ENCODE results near the gene TMEM214. TPM values are rescaled to one million over a fixed set of nuclear protein-coding genes. Genes with fewer than 3 reads are reported as not detected.

The TMEM214 gene
- total and polyA plus RNA-seq, 2 of the 8 experiments (the other 6 are each of a cell fraction or from before 2014, with no cell fraction given), result 49.7 to 71.0 TPM

DNA sequence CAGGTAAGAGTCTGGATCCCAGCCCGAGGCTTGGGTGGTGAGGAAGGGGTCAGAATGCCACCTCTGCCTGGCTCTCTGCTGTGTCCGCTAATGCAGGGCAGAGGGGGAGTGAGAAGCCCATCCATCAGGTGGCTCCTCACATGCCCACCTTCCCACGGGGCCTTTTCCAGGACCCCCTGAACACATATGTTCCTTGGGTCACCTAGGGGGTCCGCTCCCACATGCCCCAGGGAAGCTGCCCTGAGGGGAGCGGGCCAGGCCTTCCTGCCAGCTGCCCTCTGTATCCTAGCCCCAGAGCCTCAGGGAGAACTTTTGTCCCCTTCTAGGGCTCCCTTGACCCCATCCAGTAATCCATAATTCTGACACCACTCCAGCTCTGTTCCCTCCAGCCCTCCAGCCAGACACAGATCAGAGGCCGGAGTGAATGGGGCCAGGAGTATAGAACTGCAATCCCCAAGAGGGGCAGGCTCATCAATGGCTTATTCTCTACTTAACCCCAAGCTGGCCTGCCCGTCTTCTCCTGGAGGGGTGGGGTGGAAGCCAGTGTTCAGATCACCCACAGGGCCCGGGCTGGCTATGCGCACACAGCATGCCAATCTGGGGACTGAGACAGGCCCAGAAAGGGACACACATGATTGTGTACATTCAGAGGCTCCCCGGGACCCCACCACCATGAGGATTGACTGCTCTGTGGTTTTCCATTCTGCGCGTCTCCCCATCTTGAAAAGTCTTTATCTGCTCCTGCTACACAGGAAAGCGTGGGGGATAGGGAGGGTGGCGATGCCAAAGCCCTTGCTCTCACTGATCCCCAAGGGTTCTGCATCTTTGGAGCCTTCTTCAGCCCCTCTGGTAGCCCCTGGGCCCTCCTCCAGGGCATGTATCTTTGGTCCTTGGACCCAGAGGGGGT lies 46.7 kb downstream of the TMEM214 start:
- Histone ChIP-seq H3K23ac (ENCODE audit: insufficient read length) (no peak overlapping the region), H4K8ac (ENCODE audit: extremely low read depth, insufficient read depth, low read length) (peak overlapping the region; percentile 64; the same call in 1 of the 2 replicates), H3K9me3 (ENCODE audit: insufficient read depth in 2 of 2, low read depth in 1 of 2, low read length in 1 of 2) (no peaks in the 10 kb centered on the region), H3K27ac (ENCODE audit: low read depth, low read length) (no peak overlapping the region), H2BK12ac (ENCODE audit: low read depth, low read length) (no peak overlapping the region), H3K14ac (ENCODE audit: insufficient read length) (no peak overlapping the region), H3K23me2 (ENCODE audit: low read depth, low read length) (peaks cover 5% of the 10 kb centered on the region; the same call in 1 of the 2 replicates), H4K5ac (ENCODE audit: insufficient read length, low read depth, low read length) (no peak overlapping the region), H3K9ac (replicated peaks in 1 of 4; ENCODE audit: extremely low read depth in 1 of 4, low read depth in 3 of 4, low read length in 3 of 4) (no peak overlapping the region), H2AFZ (ENCODE audit: low read length) (no peak overlapping the region), H2AK5ac (ENCODE audit: low read depth, low read length) (0 out of 2 replicates have a peak overlapping the region, but pooled peaks have one; percentile 11), H4K20me1 (replicated peaks in 1 of 2; ENCODE audit: control insufficient read depth in 1 of 2, insufficient read depth in 2 of 2, low read length in 2 of 2) (no peaks in the 10 kb centered on the region), H3K79me1 (ENCODE audit: low read depth, low read length) (no peaks in the 10 kb centered on the region), H3K18ac (ENCODE audit: extremely low read depth, low read length) (no peak overlapping the region; the same call in 1 of the 2 replicates), H3K36me3 (ENCODE audit: control insufficient read depth in 2 of 4, insufficient read depth in 4 of 4, low read length in 3 of 4) (no peaks in the 10 kb centered on the region), H3K4me2 (ENCODE audit: insufficient read depth in 1 of 2, low read depth in 2 of 2, low read length in 2 of 2) (0 out of 4 replicates have a peak overlapping the region, but pooled peaks of 1 of the 2 experiments have one; percentile 19), H2BK15ac (ENCODE audit: low read length) (peak overlapping the region; percentile 88; the same call in 1 of the 2 replicates), H3K4me1 (replicated peaks in 1 of 4; ENCODE audit: control insufficient read depth in 3 of 4, insufficient read depth in 4 of 4, low read length in 3 of 4) (peaks cover 0 to 19% (median 13%) of the 10 kb centered on the region in 4 experiments; a peak in 6 of 7 replicates), H3K27me3 (replicated peaks in 1 of 4; ENCODE audit: control insufficient read depth in 3 of 4, extremely low read depth in 1 of 4, insufficient read depth in 3 of 4, low read length in 3 of 4) (peaks cover 0 to 3% (median 0%) of the 10 kb centered on the region in 4 experiments; a peak in 1 of 7 replicates), H3K79me2 (ENCODE audit: control insufficient read depth in 1 of 2, insufficient read depth in 2 of 2, low read length in 2 of 2) (no peaks in the 10 kb centered on the region), H3K4me3 (ENCODE audit: extremely low read depth in 1 of 4, insufficient read depth in 2 of 4, low read depth in 3 of 4, low read length in 4 of 4) (no peak overlapping the region), H2BK120ac (replicated peaks; ENCODE audit: low read depth, low read length) (no peak overlapping the region), H4K91ac (replicated peaks; ENCODE audit: insufficient read length, low read length) (no peak overlapping the region), H2BK20ac (ENCODE audit: low read length) (no peak overlapping the region), H3K4ac (replicated peaks; ENCODE audit: insufficient read length, low read depth, low read length) (no peak overlapping the region), H2BK5ac (ENCODE audit: low read depth, low read length) (no peak overlapping the region), H3K56ac (replicated peaks; ENCODE audit: insufficient read length, low read depth, low read length) (no peak overlapping the region)
- ChIA-PET CTCF (ENCODE audit: partially characterized antibody) (interaction anchor here (1.4 to 16.5 kb wide), 7 partner anchors 15 to 227 kb away, joined by 3 to 160 read pairs (median 4); partner anchors contain the start of gene AGBL5), POLR2A (ENCODE audit: partially characterized antibody) (interaction anchor here (0.7 to 1.6 kb wide), 5 partner anchors 24 to 164 kb away, joined by 3 to 5 read pairs (median 3); partner anchors contain the start of gene AGBL5)
- no peak for FAIRE-seq
- 92% methylated on average over 14 of the region's 14 CpGs; no CpG with 5 or more reads in 1 of the 2 experiments for WGBS, 2 experiments (ENCODE audit: extremely low coverage in 1 of 2, insufficient coverage in 1 of 2, insufficient read length in 1 of 2, insufficient replicate concordance in 2 of 2, low coverage in 1 of 2, low lambda C conversion rate in 2 of 2, missing lambda C conversion rate in 1 of 2)
- DNase-seq (ENCODE audit: low read depth in 1 of 2, low spot score in 2 of 2), result no peak
- TF ChIP-seq, protein P1, sequence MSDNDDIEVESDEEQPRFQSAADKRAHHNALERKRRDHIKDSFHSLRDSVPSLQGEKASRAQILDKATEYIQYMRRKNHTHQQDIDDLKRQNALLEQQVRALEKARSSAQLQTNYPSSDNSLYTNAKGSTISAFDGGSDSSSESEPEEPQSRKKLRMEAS (IDR thresholded peaks at IDR 0.05), result no peak
- TF ChIP-seq CBX5 (IDR thresholded peaks at IDR 0.05; ENCODE audit: low read depth, low read length) (no peak), KDM5A (IDR thresholded peaks at IDR 0.05; ENCODE audit: low read length) (no peak), EZH2 (IDR thresholded peaks at IDR 0.05; ENCODE audit: low read depth, low read length, severe bottlenecking) (no peak), TAF1 (IDR thresholded peaks at IDR 0.05; ENCODE audit: low read depth, low read length) (no peak), RAD21 (IDR thresholded peaks at IDR 0.05 in 1 of 2, conservative IDR thresholded peaks at IDR 0.05 in 1 of 2; ENCODE audit: low read depth in 2 of 2, low read length in 2 of 2) (no peak), JUN (IDR thresholded peaks at IDR 0.05; ENCODE audit: low read depth, low read length) (no peak), SP1 (IDR thresholded peaks at IDR 0.05; ENCODE audit: low read depth, low read length) (no peak), SIX5 (IDR thresholded peaks at IDR 0.05; ENCODE audit: low read depth, low read length) (no peak)
- TF ChIP-seq, protein P2, sequence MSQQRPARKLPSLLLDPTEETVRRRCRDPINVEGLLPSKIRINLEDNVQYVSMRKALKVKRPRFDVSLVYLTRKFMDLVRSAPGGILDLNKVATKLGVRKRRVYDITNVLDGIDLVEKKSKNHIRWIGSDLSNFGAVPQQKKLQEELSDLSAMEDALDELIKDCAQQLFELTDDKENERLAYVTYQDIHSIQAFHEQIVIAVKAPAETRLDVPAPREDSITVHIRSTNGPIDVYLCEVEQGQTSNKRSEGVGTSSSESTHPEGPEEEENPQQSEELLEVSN (IDR thresholded peaks at IDR 0.05), result no peak

Measured in H1 (cell line).